Measurements from ENCODE around the gene TTC34.

GRCh38 chr1:2807678-2808385 lies 6.3 kb upstream of the TTC34 start:
- no peak for TF ChIP-seq POLR2A (IDR thresholded peaks at IDR 0.05; ENCODE audit: low read length)
- no peak for TF ChIP-seq GATA1 (IDR thresholded peaks at IDR 0.05; ENCODE audit: low read depth, low read length)
